HG02970 (cell line): ENCODE measurements around the gene PACSIN3.
"Not testable (repeated sequence)": the region's sequence is repeated elsewhere in the genome, so short reads cannot be mapped to it uniquely, and the experiment has no call there.

Source experiments
- ATAC-seq: cut with Tn5 transposase; IDR thresholded peaks from one replicate; pipeline ENCODE4 v1.9.1; 2021; ENCODE audit warnings: mild to moderate bottlenecking, moderate library complexity, moderate number of reproducible peaks; ENCODE audit not compliant: unreplicated experiment, low FRiP score

Gene PACSIN3

GRCh38 chr11:47186076-47186699 is at the start of gene PACSIN3:
TSS of gene PACSIN3 (minus strand) at chr11:47186434. CDS start at chr11:47182727, 3,707 bp downstream.
- ATAC-seq: no peak

- no peak for ATAC-seq
Measured at GRCh38 chr11:47235163-47235562, 48.9 kb upstream of the PACSIN3 start.

DNA sequence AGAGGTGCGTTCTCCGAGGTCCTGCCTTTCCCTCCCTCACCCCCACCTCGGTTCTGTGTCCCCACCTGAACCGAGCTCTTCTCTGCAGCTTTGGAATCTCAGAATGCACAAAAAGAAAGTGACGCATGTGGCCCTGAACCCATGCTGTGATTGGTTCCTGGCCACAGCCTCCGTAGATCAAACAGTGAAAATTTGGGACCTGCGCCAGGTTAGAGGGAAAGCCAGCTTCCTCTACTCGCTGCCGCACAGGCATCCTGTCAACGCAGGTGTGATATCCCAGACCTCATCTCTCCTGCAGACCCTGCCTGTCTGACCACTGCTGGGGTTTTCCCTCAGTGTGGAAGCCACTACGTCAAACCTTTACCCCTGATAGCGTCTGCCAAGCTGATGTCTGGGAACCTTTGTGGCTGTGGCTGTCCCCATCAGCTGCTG is 48.5 kb upstream of the PACSIN3 start:
- ATAC-seq: no peak

DNA sequence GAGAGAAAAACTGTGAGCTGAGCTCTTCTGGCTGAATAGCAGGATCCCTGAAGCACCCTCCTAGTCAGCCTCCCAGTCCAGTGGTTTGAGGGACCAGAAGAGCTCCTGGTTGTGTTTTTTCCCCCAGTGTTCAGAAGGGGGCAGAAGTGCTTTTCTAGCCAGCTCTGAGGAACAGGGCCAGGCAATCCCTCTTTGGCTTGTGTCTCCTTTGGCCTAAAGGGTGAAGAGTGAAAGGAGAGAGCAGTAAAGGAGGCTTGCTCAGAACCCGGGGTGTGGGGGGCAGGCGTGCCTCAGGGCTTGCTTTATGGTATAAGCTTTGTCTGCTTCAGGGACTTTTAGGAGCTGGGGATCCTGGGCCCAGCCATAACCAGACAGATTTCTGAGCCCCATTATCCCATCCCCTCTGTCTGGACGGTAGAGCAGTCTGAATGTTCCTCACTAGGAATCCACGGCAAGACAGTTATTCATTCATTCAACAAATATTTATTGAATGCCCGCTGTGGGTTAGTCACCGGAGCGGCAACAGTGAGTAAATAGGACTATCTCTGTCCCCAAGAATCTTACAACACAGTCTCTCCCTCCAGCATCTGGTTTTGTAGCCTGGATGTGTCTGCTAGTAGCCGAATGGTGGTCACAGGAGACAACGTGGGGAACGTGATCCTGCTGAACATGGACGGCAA is 47.9 kb upstream of the PACSIN3 start:
- ATAC-seq: no peak

DNA sequence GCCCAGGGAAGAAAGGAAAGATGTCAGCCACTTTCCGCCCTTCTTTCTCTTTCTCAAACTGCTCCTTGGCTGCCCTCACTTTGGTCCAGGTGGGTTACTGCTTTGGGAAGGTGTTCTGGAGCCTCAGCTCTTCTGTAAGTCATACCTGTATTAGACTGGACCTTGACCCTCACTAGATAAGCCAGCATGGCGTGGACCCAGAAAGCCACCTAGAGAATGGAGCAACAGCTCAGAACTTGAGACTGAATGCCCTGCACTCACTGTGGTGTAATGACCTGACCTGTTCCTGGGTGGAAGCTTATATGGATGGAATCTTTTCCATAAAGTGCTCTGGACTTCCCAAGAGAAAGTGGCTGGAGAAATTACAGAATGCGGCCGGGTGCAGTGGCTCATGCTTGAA is 46.8 kb upstream of the PACSIN3 start:
- no peak for ATAC-seq

DNA sequence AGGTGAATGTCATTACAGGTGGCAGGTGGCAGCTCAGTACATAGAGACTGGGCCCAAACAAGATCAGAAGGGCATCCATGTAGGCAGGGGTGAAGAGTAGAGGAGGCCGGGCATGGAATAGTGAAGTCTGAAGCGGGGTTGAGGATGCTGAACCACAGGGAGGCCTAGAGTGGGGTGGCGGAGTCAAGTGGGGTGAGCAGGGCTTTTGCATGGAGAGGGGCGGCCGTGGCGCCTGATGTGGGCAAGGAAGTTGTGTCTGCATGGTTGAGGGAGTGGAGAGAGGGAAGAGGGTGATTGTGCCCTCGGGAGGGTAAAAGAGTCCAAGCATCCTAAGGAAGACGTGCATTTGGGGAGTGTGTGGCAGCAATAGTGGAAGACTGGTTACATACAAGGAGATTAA is 42.9 kb upstream of the PACSIN3 start:
- ATAC-seq: no peak

DNA sequence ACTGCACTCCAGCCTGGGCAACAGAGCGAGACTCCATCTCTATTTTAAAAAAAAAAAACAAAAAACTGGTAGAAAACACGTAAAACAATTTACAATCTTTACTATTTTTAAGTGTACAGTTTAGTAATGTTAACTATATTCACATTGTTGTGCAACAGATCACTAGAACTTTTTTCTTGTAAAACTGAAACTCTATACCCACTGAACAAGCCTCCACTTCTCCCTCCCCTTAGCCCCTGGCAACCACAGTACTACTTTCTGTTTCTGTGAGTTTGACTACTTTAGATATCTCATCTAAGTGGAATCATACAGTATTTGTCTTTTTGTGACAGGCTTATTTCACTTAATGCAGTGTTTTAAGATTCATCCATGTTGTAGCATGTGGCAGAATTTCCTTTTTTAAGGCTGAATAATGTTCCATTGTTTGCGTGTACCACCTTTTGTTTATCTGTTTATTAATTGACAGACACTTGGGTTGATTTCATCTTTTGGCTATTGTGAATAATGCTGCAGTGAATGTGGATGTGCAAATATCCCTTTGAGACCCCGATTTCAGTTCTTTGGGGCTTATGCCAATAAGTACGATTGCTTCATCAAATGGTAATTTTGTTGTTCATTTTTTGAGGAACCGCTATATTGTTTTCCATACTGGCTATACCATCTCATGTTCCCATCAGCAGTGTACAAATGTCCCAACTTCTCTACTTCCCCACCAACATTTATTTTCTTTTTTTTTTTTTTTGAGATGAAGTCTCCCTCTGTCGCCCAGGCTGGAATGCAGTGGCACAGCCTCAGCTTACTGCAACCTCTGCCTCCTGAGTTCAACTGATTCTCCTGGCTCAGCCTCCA is 39.5 kb upstream of the PACSIN3 start:
- no peak for ATAC-seq

DNA sequence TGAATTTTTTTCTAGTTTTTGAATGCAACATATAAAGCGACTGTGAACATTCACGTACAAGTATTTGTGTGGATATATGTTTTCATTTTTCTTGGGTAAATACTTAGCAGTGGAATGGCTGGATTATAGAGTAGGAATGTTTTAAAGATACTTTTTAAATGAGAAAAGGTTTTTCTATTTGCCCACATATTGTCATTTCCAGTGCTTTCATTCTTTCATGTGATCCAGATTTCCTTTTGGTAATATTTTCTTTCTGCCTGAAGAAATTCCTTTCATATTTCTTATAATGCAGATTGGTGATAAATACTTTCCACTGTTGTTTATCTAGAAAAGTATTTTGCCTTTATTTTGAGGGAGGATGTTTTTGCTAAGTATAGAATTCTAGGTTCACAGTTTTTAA is 36.5 kb upstream of the PACSIN3 start:
- ATAC-seq: no peak

GRCh38 chr11:47220401-47220821 is 34.2 kb upstream of the PACSIN3 start:
- no peak for ATAC-seq

GRCh38 chr11:47216121-47216798 is 30.0 kb upstream of the PACSIN3 start:
- no peak for ATAC-seq

DNA sequence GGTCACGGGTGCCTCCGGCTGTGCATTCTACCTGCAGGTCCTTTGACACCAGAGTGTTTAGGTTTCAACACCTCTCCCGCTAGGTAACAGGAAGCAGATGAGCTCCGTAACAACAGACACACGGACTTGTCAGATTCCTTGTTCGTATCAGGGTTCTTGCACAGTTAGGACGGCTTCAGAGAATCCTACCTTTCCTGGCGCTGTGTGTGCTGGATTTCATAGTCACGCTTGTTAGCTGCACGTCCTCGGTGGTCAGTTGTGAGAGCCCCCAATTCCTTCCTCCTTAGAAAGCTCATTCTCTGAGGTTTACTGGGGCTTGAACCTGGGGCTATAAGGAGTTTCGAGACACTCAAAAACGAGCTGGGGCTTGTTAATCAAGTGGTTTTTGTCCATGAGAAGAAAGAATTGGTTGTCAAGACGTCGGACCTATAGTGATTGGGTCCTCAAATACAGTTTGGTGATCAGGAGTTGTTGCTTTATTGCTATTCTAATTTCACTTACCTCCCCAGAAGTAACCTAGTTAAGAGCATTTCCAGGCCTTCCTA is 29.2 kb upstream of the PACSIN3 start:
- ATAC-seq: no peak

DNA sequence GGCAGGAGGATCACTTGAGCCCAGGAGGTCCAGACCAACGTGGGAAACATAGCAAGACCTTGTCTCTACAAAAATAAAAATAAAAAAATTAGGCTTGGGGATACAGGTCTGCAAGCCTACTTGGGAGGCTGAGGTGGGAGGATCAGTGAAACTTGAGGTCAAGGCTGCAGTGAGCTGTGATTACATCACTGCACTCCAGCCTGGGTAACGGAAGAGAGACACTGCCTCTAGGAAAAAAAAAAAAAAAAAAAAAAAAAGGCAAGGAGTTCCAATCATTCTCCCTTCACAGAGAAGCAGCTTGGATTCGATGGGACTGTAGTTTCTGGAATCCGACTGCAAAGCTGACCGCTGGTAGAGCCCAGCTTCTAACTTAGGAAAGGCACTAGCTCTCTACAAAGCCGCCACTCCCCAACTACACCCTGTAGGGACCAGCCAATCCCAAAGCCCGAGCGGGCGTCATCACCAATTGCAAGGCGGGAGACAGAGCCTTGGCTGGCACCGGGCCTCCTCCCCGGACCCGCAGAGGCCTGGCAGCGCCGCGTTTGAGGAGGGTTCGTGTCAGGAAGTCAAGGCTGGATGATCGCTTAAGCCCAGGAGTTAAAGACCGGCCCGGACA is 27.8 kb upstream of the PACSIN3 start:
- peak; percentile 37 for ATAC-seq

GRCh38 chr11:47212938-47213337 is 26.7 kb upstream of the PACSIN3 start:
- ATAC-seq: no peak

DNA sequence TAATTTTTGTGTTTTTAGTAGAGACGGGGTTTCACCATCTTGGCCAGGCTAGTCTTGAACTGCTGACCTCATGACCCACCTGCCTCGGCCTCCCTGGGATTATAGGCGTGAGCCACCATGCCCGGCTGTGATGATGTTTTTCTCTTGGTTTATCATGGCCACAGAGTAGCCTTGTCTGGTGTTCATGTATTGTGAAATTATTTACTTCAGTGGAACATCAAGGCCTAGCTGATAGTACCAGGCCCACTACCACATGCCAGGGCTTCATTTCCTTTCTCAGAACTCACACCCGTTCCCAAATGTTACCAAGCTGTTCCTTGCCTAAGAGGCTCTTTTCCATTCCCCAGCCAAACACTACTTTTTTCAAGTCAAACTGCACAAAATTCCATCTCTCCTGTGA is 22.4 kb upstream of the PACSIN3 start:
- no peak for ATAC-seq

GRCh38 chr11:47208008-47208552 is 21.8 kb upstream of the PACSIN3 start:
- ATAC-seq: not testable (repeated sequence)

- no peak for ATAC-seq
Measured at GRCh38 chr11:47207459-47207858, 21.2 kb upstream of the PACSIN3 start.

GRCh38 chr11:47206577-47206976 is 20.3 kb upstream of the PACSIN3 start:
- ATAC-seq: not testable (repeated sequence)

GRCh38 chr11:47204637-47204989 is 18.4 kb upstream of the PACSIN3 start:
- no peak for ATAC-seq

- ATAC-seq: no peak
Measured at GRCh38 chr11:47202576-47202975, 16.3 kb upstream of the PACSIN3 start.

GRCh38 chr11:47201015-47201414 is 14.8 kb upstream of the PACSIN3 start:
- no peak for ATAC-seq
